GM23338 (cell line): Measurements from ENCODE around the gene ATP2B1. TPM values are rescaled to one million over a fixed set of nuclear protein-coding genes. Genes with fewer than 3 reads are reported as not detected.
A peak's percentile ranks its signal among the peaks of the same experiment; 100 is the strongest.

ENCODE experiments used
- ATAC-seq: fragments of 200-7000 bp; cut with Tn5 transposase; 3 replicates; pipeline ENCODE4 v1.9.1; 2020
- DNase-seq: peaks from one replicate; pipeline ENCODE4 v3.0.0-alpha.2; 2015; ENCODE audit warnings: low spot score
- H2AFZ ChIP-seq: fragments of 200-600 bp; sonication (generic); 2 replicates; pipeline ENCODE4 v1.8.0; 2016; ENCODE audit warnings: antibody characterized with exemption, mild to moderate bottlenecking, moderate library complexity
- H3F3A ChIP-seq: fragments of 200-600 bp; sonication (generic); replicated peaks from 2 replicates; pipeline ENCODE4 v1.8.0; 2017; ENCODE audit warnings: antibody characterized with exemption, mixed run types, low read depth
- H3K27ac ChIP-seq: fragments of 200-600 bp; sonication (generic); 2 replicates; pipeline ENCODE4 v1.6.1; 2016; ENCODE audit warnings: low read depth
- H3K27me3 ChIP-seq: fragments of 200-600 bp; sonication (generic); 2 replicates; pipeline ENCODE4 v1.8.0; 2016; ENCODE audit warnings: mild to moderate bottlenecking, mixed run types, moderate library complexity; ENCODE audit not compliant: insufficient read depth
- H3K36me3 ChIP-seq: fragments of 200-600 bp; sonication (generic); 2 replicates; pipeline ENCODE4 v1.8.0; 2016; ENCODE audit warnings: mild to moderate bottlenecking; ENCODE audit not compliant: insufficient read depth
- H3K4me1 ChIP-seq: fragments of 200-600 bp; sonication (generic); 2 replicates; pipeline ENCODE4 v1.8.0; 2016; ENCODE audit warnings: mild to moderate bottlenecking, moderate library complexity; ENCODE audit not compliant: insufficient read depth
- H3K4me2 ChIP-seq: fragments of 200-600 bp; sonication (generic); 2 replicates; pipeline ENCODE4 v1.7.1; 2017; ENCODE audit warnings: mixed run types
- H3K4me3 ChIP-seq: fragments of 200-600 bp; sonication (generic); 2 replicates; pipeline ENCODE4 v1.6.1; 2016; ENCODE audit warnings: mixed run types
- H3K79me2 ChIP-seq: fragments of 200-600 bp; sonication (generic); replicated peaks from 2 replicates; pipeline ENCODE4 v1.8.0; 2017; ENCODE audit warnings: mild to moderate bottlenecking; ENCODE audit not compliant: insufficient read depth
- H3K9me2 ChIP-seq: fragments of 200-600 bp; sonication (generic); 2 replicates; pipeline ENCODE4 v1.8.0; 2017; ENCODE audit not compliant: insufficient read depth
- H4K20me1 ChIP-seq: fragments of 200-600 bp; sonication (generic); replicated peaks from 2 replicates; pipeline ENCODE4 v1.8.0; 2017; ENCODE audit warnings: mild to moderate bottlenecking; ENCODE audit not compliant: insufficient read depth
- H3K27ac Mint-ChIP-seq: 2 replicates; pipeline ENCODE4 v1.8.0; 2020; ENCODE audit warnings: inconsistent platforms, mild to moderate bottlenecking, moderate library complexity, mixed read lengths
- H3K27me3 Mint-ChIP-seq: 3 replicates; pipeline ENCODE4 v1.8.0; 2022; ENCODE audit warnings: low read depth, mild to moderate bottlenecking, moderate library complexity, mixed read lengths, inconsistent platforms; ENCODE audit not compliant: insufficient read depth, poor library complexity
- H3K36me3 Mint-ChIP-seq: 3 replicates; pipeline ENCODE4 v1.8.0; 2021; ENCODE audit warnings: low read depth, mild to moderate bottlenecking, inconsistent platforms, moderate library complexity, mixed read lengths
- H3K4me1 Mint-ChIP-seq: 3 replicates; pipeline ENCODE4 v1.8.0; 2020; ENCODE audit warnings: mild to moderate bottlenecking, inconsistent platforms, mixed read lengths
- H3K4me3 Mint-ChIP-seq: 3 replicates; pipeline ENCODE4 v1.8.0; 2021; ENCODE audit warnings: moderate library complexity, mild to moderate bottlenecking, inconsistent platforms, mixed read lengths
- H3K9me3 Mint-ChIP-seq: 3 replicates; pipeline ENCODE4 v1.8.0; 2020; ENCODE audit warnings: moderate library complexity, mild to moderate bottlenecking, inconsistent platforms, mixed read lengths
- CREB1 ChIP-seq: fragments of 250-450 bp; sonication (Bioruptor Pico); IDR thresholded peaks from 2 replicates; pipeline ENCODE4 v1.5.0; 2020; ENCODE audit warnings: low read depth, mild to moderate bottlenecking, moderate library complexity
- EZH2 ChIP-seq: fragments of 200-600 bp; sonication (generic); IDR thresholded peaks from one replicate; pipeline ENCODE4 v1.8.0; 2017; ENCODE audit warnings: antibody characterized with exemption, mild to moderate bottlenecking, low read depth; ENCODE audit not compliant: unreplicated experiment
- EZH2phosphoT487 ChIP-seq: fragments of 200-600 bp; sonication (generic); IDR thresholded peaks from one replicate; pipeline ENCODE4 v1.8.1; 2018; ENCODE audit warnings: antibody characterized with exemption; ENCODE audit not compliant: unreplicated experiment
- JUNB ChIP-seq: IDR thresholded peaks from one replicate; pipeline ENCODE4 v1.6.1; 2016; ENCODE audit warnings: antibody characterized with exemption; ENCODE audit not compliant: unreplicated experiment
- STAT1 ChIP-seq: IDR thresholded peaks from one replicate; pipeline ENCODE4 v1.6.1; 2016; ENCODE audit warnings: antibody characterized with exemption; ENCODE audit not compliant: unreplicated experiment
- ZNF114 ChIP-seq: fragments of 250-450 bp; sonication (Bioruptor Pico); IDR thresholded peaks from 2 replicates; pipeline ENCODE4 v1.5.0; 2020; ENCODE audit warnings: mild to moderate bottlenecking, moderate library complexity
- ZNF331 ChIP-seq: fragments of 250-450 bp; sonication (Bioruptor Pico); IDR thresholded peaks from 2 replicates; pipeline ENCODE4 v1.5.0; 2020; ENCODE audit warnings: low read depth, mild to moderate bottlenecking, moderate library complexity
- polyA plus RNA-seq: library from polyadenylated mRNA; unstranded; fragments of >200 nt; fragmentation: Nextera tagmentation; extraction: Ambion mirVana; gene quantifications from 2 replicates; pipeline ENCODE4 v1.2.1, GENCODE V29; 2016
- total RNA-seq: library from RNA; depleted of rRNA; stranded (reverse); fragments of >200 nt; shearing (Covaris generic); gene quantifications from 2 replicates; pipeline ENCODE4 v1.2.3, GENCODE V29; 2014
- TF ChIP-seq, protein P1 (sequence below), 2 experiments: fragments of 200-600 bp in 1 of 2; sonication (generic) in 1 of 2; conservative IDR thresholded peaks; 2 replicates each; pipeline versions ENCODE4 v1.5.1 to v1.6.1; 2016 to 2017; ENCODE audit warnings: antibody characterized with exemption in 2 of 2, low read depth in 2 of 2, mild to moderate bottlenecking in 2 of 2, moderate library complexity in 1 of 2
- TF ChIP-seq, protein P2 (sequence below): fragments of 250-450 bp; sonication (Bioruptor Pico); IDR thresholded peaks from 2 replicates; pipeline ENCODE4 v1.5.0; 2020; ENCODE audit warnings: mild to moderate bottlenecking, moderate library complexity
- TF ChIP-seq, protein P3 (sequence below): IDR thresholded peaks from 2 replicates; pipeline ENCODE4 v1.6.1; 2016; ENCODE audit warnings: antibody characterized with exemption

Gene ATP2B1
- total and polyA plus RNA-seq, 2 experiments from 2014 or later, result 39.3 to 42.3 TPM

DNA sequence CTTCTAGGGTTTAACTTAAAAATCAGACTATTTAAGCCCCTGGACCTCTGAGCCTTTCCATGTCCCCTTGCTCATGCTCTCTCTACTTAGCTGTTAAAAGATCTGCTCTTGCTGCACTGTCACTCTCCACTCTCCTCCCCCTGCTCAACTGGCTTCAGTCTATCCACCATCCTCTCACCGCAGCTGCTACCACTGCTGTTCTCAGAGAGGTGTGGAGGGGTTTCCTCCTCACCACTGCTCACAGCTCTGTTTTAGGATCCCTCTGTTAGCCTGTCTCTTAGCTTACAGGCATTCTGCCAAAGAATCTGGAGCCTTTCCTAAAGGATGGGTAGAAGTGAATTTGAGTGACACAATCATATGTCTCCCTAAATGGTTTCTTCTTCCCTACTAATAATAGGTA lies 43.7 kb upstream of the ATP2B1 start (continued):
- no peak for TF ChIP-seq EZH2
- TF ChIP-seq ZNF331 (CRISPR knock-in tag), result no peak

DNA sequence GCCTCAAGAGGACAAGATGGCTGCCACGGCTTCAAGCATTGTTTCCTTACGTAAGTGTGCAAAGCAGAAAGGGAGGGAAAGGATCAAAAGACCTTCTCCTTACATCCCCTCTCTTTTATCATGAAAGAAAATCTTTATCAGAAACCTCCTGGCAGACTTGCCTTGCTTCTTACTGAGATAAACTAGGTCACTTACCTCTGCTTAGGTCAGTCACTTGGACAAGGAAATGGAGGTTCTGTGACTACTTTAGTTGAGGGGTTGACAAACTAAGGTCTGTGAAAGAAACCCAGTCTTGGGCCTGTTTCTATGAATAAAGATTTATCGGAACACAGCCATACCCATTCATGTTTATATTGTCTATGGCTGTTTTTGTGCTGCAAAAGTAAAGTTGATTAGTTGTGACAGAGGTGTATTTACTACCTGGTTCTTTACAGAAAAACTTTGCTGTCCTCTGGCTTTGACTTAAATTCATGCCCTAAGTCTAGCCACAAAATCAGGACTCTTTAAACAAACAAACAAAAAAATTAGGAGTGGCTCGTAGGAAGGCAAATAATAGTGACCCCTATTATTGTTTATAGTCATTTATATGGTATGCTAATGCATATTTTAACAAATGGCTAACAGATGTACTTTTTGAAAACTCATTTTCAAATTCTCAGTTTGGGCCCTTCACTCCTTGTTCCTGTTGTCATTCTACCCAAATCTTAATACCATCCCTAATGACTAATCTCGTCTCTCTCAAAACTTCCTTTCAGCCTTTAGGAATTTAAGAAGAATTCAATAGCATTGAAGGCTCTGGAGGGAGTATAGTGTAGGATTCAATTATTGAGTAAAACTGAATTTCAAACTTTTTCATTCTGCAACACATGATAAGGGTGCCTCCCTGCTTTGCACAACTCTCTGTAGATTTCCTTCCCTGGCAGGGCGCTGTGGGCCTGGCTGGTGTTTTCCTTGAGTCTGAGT lies 42.0 kb upstream of the ATP2B1 start:
- ATAC-seq, result no peak
- Histone ChIP-seq H3K79me2 (no peaks in the 10 kb centered on the region), H3K4me3 (no peak overlapping the region), H3K27ac (no peak overlapping the region), H3K9me2 (0 out of 2 replicates have a peak, but pooled peaks cover 5% of the 10 kb centered on the region), H2AFZ (peak overlapping the region; percentile 64), H3K4me1 (no peaks in the 10 kb centered on the region), H3F3A (no peaks in the 10 kb centered on the region), H4K20me1 (no peaks in the 10 kb centered on the region), H3K27me3 (no peaks in the 10 kb centered on the region), H3K36me3 (no peaks in the 10 kb centered on the region), H3K4me2 (no peak overlapping the region)
- Mint-ChIP-seq H3K4me1 (no peaks in the 10 kb centered on the region), H3K36me3 (no peaks in the 10 kb centered on the region), H3K27me3 (no peaks in the 10 kb centered on the region), H3K27ac (no peak overlapping the region), H3K9me3 (no peaks in the 10 kb centered on the region; the same call in 2 of the 3 replicates), H3K4me3 (no peak overlapping the region)
- no peak for DNase-seq
- TF ChIP-seq STAT1 (no peak), JUNB (no peak), EZH2 (no peak), CREB1 (CRISPR knock-in tag) (no peak), EZH2phosphoT487 (no peak), ZNF331 (CRISPR knock-in tag) (no peak), ZNF114 (CRISPR knock-in tag) (no peak)
- TF ChIP-seq, protein P1, sequence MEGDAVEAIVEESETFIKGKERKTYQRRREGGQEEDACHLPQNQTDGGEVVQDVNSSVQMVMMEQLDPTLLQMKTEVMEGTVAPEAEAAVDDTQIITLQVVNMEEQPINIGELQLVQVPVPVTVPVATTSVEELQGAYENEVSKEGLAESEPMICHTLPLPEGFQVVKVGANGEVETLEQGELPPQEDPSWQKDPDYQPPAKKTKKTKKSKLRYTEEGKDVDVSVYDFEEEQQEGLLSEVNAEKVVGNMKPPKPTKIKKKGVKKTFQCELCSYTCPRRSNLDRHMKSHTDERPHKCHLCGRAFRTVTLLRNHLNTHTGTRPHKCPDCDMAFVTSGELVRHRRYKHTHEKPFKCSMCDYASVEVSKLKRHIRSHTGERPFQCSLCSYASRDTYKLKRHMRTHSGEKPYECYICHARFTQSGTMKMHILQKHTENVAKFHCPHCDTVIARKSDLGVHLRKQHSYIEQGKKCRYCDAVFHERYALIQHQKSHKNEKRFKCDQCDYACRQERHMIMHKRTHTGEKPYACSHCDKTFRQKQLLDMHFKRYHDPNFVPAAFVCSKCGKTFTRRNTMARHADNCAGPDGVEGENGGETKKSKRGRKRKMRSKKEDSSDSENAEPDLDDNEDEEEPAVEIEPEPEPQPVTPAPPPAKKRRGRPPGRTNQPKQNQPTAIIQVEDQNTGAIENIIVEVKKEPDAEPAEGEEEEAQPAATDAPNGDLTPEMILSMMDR (conservative IDR thresholded peaks at IDR 0.05; ENCODE audit: low read depth in 2 of 2), result no peak
- TF ChIP-seq, protein P2, sequence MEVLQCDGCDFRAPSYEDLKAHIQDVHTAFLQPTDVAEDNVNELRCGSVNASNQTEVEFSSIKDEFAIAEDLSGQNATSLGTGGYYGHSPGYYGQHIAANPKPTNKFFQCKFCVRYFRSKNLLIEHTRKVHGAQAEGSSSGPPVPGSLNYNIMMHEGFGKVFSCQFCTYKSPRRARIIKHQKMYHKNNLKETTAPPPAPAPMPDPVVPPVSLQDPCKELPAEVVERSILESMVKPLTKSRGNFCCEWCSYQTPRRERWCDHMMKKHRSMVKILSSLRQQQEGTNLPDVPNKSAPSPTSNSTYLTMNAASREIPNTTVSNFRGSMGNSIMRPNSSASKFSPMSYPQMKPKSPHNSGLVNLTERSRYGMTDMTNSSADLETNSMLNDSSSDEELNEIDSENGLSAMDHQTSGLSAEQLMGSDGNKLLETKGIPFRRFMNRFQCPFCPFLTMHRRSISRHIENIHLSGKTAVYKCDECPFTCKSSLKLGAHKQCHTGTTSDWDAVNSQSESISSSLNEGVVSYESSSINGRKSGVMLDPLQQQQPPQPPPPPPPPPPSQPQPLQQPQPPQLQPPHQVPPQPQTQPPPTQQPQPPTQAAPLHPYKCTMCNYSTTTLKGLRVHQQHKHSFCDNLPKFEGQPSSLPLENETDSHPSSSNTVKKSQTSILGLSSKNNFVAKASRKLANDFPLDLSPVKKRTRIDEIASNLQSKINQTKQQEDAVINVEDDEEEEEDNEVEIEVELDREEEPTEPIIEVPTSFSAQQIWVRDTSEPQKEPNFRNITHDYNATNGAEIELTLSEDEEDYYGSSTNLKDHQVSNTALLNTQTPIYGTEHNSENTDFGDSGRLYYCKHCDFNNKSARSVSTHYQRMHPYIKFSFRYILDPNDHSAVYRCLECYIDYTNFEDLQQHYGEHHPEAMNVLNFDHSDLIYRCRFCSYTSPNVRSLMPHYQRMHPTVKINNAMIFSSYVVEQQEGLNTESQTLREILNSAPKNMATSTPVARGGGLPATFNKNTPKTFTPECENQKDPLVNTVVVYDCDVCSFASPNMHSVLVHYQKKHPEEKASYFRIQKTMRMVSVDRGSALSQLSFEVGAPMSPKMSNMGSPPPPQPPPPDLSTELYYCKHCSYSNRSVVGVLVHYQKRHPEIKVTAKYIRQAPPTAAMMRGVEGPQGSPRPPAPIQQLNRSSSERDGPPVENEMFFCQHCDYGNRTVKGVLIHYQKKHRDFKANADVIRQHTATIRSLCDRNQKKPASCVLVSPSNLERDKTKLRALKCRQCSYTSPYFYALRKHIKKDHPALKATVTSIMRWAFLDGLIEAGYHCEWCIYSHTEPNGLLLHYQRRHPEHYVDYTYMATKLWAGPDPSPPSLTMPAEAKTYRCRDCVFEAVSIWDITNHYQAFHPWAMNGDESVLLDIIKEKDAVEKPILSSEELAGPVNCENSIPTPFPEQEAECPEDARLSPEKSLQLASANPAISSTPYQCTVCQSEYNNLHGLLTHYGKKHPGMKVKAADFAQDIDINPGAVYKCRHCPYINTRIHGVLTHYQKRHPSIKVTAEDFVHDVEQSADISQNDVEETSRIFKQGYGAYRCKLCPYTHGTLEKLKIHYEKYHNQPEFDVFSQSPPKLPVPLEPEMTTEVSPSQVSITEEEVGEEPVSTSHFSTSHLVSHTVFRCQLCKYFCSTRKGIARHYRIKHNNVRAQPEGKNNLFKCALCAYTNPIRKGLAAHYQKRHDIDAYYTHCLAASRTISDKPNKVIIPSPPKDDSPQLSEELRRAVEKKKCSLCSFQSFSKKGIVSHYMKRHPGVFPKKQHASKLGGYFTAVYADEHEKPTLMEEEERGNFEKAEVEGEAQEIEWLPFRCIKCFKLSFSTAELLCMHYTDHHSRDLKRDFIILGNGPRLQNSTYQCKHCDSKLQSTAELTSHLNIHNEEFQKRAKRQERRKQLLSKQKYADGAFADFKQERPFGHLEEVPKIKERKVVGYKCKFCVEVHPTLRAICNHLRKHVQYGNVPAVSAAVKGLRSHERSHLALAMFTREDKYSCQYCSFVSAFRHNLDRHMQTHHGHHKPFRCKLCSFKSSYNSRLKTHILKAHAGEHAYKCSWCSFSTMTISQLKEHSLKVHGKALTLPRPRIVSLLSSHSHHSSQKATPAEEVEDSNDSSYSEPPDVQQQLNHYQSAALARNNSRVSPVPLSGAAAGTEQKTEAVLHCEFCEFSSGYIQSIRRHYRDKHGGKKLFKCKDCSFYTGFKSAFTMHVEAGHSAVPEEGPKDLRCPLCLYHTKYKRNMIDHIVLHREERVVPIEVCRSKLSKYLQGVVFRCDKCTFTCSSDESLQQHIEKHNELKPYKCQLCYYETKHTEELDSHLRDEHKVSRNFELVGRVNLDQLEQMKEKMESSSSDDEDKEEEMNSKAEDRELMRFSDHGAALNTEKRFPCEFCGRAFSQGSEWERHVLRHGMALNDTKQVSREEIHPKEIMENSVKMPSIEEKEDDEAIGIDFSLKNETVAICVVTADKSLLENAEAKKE (CRISPR knock-in tag), result no peak
- TF ChIP-seq, protein P3, sequence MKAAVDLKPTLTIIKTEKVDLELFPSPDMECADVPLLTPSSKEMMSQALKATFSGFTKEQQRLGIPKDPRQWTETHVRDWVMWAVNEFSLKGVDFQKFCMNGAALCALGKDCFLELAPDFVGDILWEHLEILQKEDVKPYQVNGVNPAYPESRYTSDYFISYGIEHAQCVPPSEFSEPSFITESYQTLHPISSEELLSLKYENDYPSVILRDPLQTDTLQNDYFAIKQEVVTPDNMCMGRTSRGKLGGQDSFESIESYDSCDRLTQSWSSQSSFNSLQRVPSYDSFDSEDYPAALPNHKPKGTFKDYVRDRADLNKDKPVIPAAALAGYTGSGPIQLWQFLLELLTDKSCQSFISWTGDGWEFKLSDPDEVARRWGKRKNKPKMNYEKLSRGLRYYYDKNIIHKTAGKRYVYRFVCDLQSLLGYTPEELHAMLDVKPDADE, result no peak
